Astrocyte (in vitro differentiated cells and primary cell): ENCODE results near the gene ERVW-1. TPM values are rescaled to one million over a fixed set of nuclear protein-coding genes. Genes with fewer than 3 reads are reported as not detected.

Experiments used
- DNase-seq: peaks from one replicate; pipeline ENCODE4 v3.0.0-alpha.2; 2010; ENCODE audit warnings: low read depth
- FAIRE-seq: peaks from 2 replicates; lab custom pipeline; 2011; peaks lifted over from hg19 to GRCh38; lab: Jason Lieb, UNC
- H2AFZ ChIP-seq: 2 replicates; pipeline ENCODE4 v1.6.0; 2012; ENCODE audit warnings: low read depth, low read length, inconsistent platforms
- H3K27ac ChIP-seq: 2 replicates; pipeline ENCODE4 v1.5.1; 2011; ENCODE audit warnings: low read depth, low read length, inconsistent platforms
- H3K27me3 ChIP-seq: 2 replicates; pipeline ENCODE4 v1.6.0; 2011; ENCODE audit warnings: low read length, inconsistent platforms; ENCODE audit not compliant: insufficient read depth
- H3K36me3 ChIP-seq: 2 replicates; pipeline ENCODE4 v1.5.1; 2011; ENCODE audit warnings: low read length, inconsistent platforms; ENCODE audit not compliant: insufficient read depth
- H3K4me1 ChIP-seq: 2 replicates; pipeline ENCODE4 v1.5.1; 2011; ENCODE audit warnings: low read length, inconsistent platforms; ENCODE audit not compliant: insufficient read depth
- H3K4me2 ChIP-seq: 2 replicates; pipeline ENCODE4 v1.6.0; 2012; ENCODE audit warnings: low read length, inconsistent platforms
- H3K4me3 ChIP-seq: 2 replicates; pipeline ENCODE4 v1.5.1; 2011; ENCODE audit warnings: low read depth, mild to moderate bottlenecking, low read length, inconsistent platforms; ENCODE audit not compliant: insufficient read depth
- H3K79me2 ChIP-seq: 2 replicates; pipeline ENCODE4 v1.6.0; 2012; ENCODE audit warnings: mild to moderate bottlenecking, low read length, inconsistent platforms; ENCODE audit not compliant: insufficient read depth
- H3K9ac ChIP-seq: 2 replicates; pipeline ENCODE4 v1.6.0; 2012; ENCODE audit warnings: mild to moderate bottlenecking, low read length, inconsistent platforms
- H3K9me3 ChIP-seq: 2 replicates; pipeline ENCODE4 v1.5.1; 2012; ENCODE audit warnings: low read depth, mild to moderate bottlenecking, low read length, inconsistent platforms; ENCODE audit not compliant: insufficient read depth
- H4K20me1 ChIP-seq: 2 replicates; pipeline ENCODE4 v1.6.0; 2012; ENCODE audit warnings: low read length, inconsistent platforms; ENCODE audit not compliant: insufficient read depth
- H3K27ac Mint-ChIP-seq: one replicate; pipeline ENCODE4 v1.8.0; 2021; ENCODE audit warnings: mild to moderate bottlenecking, mixed read lengths; ENCODE audit not compliant: unreplicated experiment
- H3K27me3 Mint-ChIP-seq: one replicate; pipeline ENCODE4 v1.8.0; 2021; ENCODE audit warnings: low read depth, mixed read lengths; ENCODE audit not compliant: unreplicated experiment
- H3K36me3 Mint-ChIP-seq: one replicate; pipeline ENCODE4 v1.8.0; 2021; ENCODE audit warnings: low read depth, mixed read lengths; ENCODE audit not compliant: unreplicated experiment
- H3K4me1 Mint-ChIP-seq: one replicate; pipeline ENCODE4 v1.8.0; 2021; ENCODE audit warnings: low read depth, mixed read lengths; ENCODE audit not compliant: unreplicated experiment
- H3K4me3 Mint-ChIP-seq: one replicate; pipeline ENCODE4 v1.8.0; 2021; ENCODE audit warnings: mild to moderate bottlenecking, moderate library complexity, mixed read lengths; ENCODE audit not compliant: unreplicated experiment
- H3K9me3 Mint-ChIP-seq: one replicate; pipeline ENCODE4 v1.8.0; 2021; ENCODE audit warnings: mild to moderate bottlenecking, mixed read lengths; ENCODE audit not compliant: unreplicated experiment
- CTCF ChIP-seq: IDR thresholded peaks from 2 replicates; pipeline ENCODE4 v1.5.1; 2011; ENCODE audit warnings: low read depth, mild to moderate bottlenecking, inconsistent platforms, low read length, moderate library complexity; ENCODE audit not compliant: insufficient read depth
- EZH2 ChIP-seq: IDR thresholded peaks from 2 replicates; pipeline ENCODE4 v1.6.1; 2012; ENCODE audit warnings: mild to moderate bottlenecking, low read length, inconsistent platforms; ENCODE audit not compliant: insufficient read depth
- total RNA-seq: library from RNA; stranded (reverse); gene quantifications from 2 replicates; pipeline ENCODE4 v1.2.1, GENCODE V29; 2021

Gene ERVW-1
- total RNA-seq, 1 donor from 2014 or later: not detected

- H3K27me3 ChIP-seq: peaks cover 7% of the 10 kb centered on the region
- H3K79me2 ChIP-seq: no peaks in the 10 kb centered on the region
- no peak overlapping the region for H3K4me3 ChIP-seq
- TF ChIP-seq CTCF (no peak), EZH2 (no peak)
- Mint-ChIP-seq H3K4me1 (peaks cover 8% of the 10 kb centered on the region), H3K36me3 (no peaks in the 10 kb centered on the region), H3K27ac (no peak overlapping the region), H3K27me3 (no peaks in the 10 kb centered on the region), H3K9me3 (no peaks in the 10 kb centered on the region), H3K4me3 (no peak overlapping the region)
- H3K27ac ChIP-seq: no peak overlapping the region
- DNase-seq (no peak), FAIRE-seq (no peak)
- H2AFZ ChIP-seq: no peak overlapping the region
- H3K4me1 ChIP-seq: no peaks in the 10 kb centered on the region
- H3K9ac ChIP-seq: no peak overlapping the region
- no peaks in the 10 kb centered on the region for H3K9me3 ChIP-seq
- no peaks in the 10 kb centered on the region for H4K20me1 ChIP-seq
- H3K4me2 ChIP-seq: peak overlapping the region; percentile 98
- H3K36me3 ChIP-seq: no peaks in the 10 kb centered on the region
Observed at GRCh38 chr7:92423710-92424131, 54.0 kb downstream of the ERVW-1 start.

GRCh38 chr7:92422926-92423325 is 54.8 kb downstream of the ERVW-1 start:
- H3K4me1 ChIP-seq: no peaks in the 10 kb centered on the region
- peaks cover 7% of the 10 kb centered on the region for H3K27me3 ChIP-seq
- no peaks in the 10 kb centered on the region for H3K36me3 ChIP-seq
- no peak overlapping the region for H3K9ac ChIP-seq
- no peak overlapping the region for H3K27ac Mint-ChIP-seq
- no peaks in the 10 kb centered on the region for H4K20me1 ChIP-seq
- no peaks in the 10 kb centered on the region for H3K27me3 Mint-ChIP-seq
- H3K4me1 Mint-ChIP-seq: peaks cover 8% of the 10 kb centered on the region
- no peaks in the 10 kb centered on the region for H3K79me2 ChIP-seq
- no peak for FAIRE-seq
- no peak overlapping the region for H3K4me3 ChIP-seq
- no peak for DNase-seq
- no peak overlapping the region for H3K27ac ChIP-seq
- no peak overlapping the region for H3K4me3 Mint-ChIP-seq
- H3K9me3 ChIP-seq: no peaks in the 10 kb centered on the region
- no peaks in the 10 kb centered on the region for H3K36me3 Mint-ChIP-seq
- TF ChIP-seq EZH2 (no peak), CTCF (no peak)
- H2AFZ ChIP-seq: no peak overlapping the region
- no peaks in the 10 kb centered on the region for H3K9me3 Mint-ChIP-seq
- H3K4me2 ChIP-seq: no peak overlapping the region

- no peak for TF ChIP-seq CTCF
- no peak for TF ChIP-seq EZH2
- no peaks in the 10 kb centered on the region for H3K27me3 Mint-ChIP-seq
- Histone ChIP-seq H3K4me1 (no peaks in the 10 kb centered on the region), H4K20me1 (no peaks in the 10 kb centered on the region), H3K9ac (no peak overlapping the region), H3K9me3 (no peaks in the 10 kb centered on the region), H3K27me3 (peaks cover 7% of the 10 kb centered on the region), H2AFZ (no peak overlapping the region), H3K36me3 (no peaks in the 10 kb centered on the region), H3K79me2 (no peaks in the 10 kb centered on the region), H3K4me3 (no peak overlapping the region), H3K27ac (no peak overlapping the region), H3K4me2 (no peak overlapping the region)
- no peak overlapping the region for H3K27ac Mint-ChIP-seq
- H3K4me3 Mint-ChIP-seq: no peak overlapping the region
- no peaks in the 10 kb centered on the region for H3K36me3 Mint-ChIP-seq
- H3K9me3 Mint-ChIP-seq: no peaks in the 10 kb centered on the region
- DNase-seq (no peak), FAIRE-seq (no peak)
- H3K4me1 Mint-ChIP-seq: peaks cover 8% of the 10 kb centered on the region
Observed at GRCh38 chr7:92421676-92422435, 55.9 kb downstream of the ERVW-1 start.
